Neuron (in vitro differentiated cells): Measurements from ENCODE around the gene SCD.
"Not testable (repeated sequence)": the region's sequence is repeated elsewhere in the genome, so short reads cannot be mapped to it uniquely, and the experiment has no call there.

ENCODE experiments used
- H2AFZ ChIP-seq: one replicate; pipeline ENCODE4 v1.6.1; 2013; ENCODE audit warnings: low read depth, mild to moderate bottlenecking, inconsistent platforms, low read length, moderate library complexity
- H3K27me3 ChIP-seq: one replicate; pipeline ENCODE4 v1.6.1; 2013; ENCODE audit warnings: low read length; ENCODE audit not compliant: insufficient read depth
- H3K36me3 ChIP-seq: one replicate; pipeline ENCODE4 v1.6.1; 2013; ENCODE audit warnings: low read length; ENCODE audit not compliant: insufficient read depth
- H3K4me1 ChIP-seq: one replicate; pipeline ENCODE4 v1.6.1; 2013; ENCODE audit warnings: low read length; ENCODE audit not compliant: insufficient read depth
- H3K4me3 ChIP-seq: 2 replicates; pipeline ENCODE4 v1.5.1; 2013; ENCODE audit warnings: mild to moderate bottlenecking, low read length, moderate library complexity
- H3K9me3 ChIP-seq: one replicate; pipeline ENCODE4 v1.6.1; 2013; ENCODE audit warnings: low read length

The SCD gene

DNA sequence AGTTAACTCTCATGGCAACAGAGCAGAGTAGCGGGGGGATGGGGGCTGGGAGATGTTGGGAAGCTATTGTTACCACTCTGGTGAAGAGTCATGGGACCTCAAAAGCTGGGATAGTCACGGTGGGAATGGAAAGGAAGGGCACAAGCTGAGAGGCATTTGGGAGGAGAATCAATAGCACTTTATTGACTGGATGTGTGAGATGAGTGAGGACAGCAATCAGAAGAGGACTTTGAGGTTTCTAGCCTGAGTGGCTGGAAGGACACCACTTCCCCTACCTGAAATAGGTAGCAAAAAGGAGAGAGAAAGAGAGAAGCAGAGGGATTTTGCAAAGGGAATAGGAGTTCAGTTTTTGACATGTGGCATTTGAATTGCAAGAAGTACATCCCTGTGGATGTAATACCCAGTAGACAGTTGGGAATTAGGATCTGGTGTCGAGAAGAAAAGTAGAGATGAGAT, 27.2 kb downstream of the SCD start:
- Histone ChIP-seq H3K9me3 (no peaks in the 10 kb centered on the region), H3K36me3 (no peaks in the 10 kb centered on the region), H3K4me3 (peak overlapping the region; percentile 54), H3K27me3 (no peaks in the 10 kb centered on the region), H3K4me1 (peaks cover 34% of the 10 kb centered on the region), H2AFZ (peak overlapping the region; percentile 56)

DNA sequence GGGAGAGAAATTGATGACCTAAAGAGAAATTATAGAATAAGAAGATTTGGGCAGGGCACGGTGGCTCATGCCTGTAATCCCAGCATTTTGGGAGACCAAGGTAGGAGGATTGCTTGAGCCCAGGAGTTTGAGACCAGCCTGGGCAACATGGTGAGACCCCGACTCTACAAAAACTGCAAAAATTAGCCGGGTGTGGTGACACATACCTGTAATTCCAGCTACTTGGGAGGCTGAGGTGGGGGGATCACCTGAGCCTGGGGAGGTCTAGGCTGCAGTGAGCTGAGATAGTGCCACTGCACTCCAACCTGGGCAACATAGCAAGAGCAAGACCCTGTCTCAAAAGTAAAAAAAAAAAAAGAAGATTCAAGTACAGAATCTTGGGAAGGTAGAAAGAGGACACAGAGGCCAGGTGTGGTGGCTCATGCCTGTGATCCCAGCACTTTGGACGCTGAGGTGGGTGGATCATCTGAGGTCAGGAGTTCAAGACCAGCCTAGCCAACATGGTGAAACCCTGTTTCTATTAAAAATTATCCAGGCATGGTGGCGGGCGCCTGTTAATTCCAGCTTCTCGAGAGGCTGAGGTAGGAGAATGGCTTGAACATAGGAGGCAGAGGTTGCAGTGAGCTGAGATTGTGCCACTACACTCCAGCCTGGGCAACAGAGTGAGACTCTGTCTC, 27.8 kb downstream of the SCD start:
- Histone ChIP-seq H3K4me3 (peak overlapping the region; percentile 54), H2AFZ (peak overlapping the region; percentile 56), H3K4me1 (peaks cover 34% of the 10 kb centered on the region)
- not testable (repeated sequence) for H3K27me3 ChIP-seq, H3K36me3 ChIP-seq, H3K9me3 ChIP-seq

DNA sequence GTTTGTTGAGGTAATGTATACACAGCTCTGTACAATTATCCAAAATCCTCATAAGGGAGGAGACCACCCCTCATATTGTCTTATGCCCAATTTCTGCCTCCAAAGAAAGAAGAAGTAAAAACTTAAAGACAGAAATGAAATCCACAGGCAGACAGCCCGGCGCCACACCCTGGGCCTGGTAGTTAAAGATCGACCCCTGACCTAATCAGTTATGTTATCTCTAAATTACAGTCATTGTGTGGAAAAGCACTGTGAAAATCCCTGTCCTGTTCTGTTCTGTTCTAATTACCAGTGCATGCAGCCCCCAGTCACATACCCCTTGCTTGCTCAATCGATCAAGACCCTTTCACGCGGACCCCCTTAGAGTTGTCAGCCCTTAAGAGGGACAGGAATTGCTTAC, 29.6 kb downstream of the SCD start:
- peaks cover 20% of the 10 kb centered on the region for H3K4me1 ChIP-seq
- not testable (repeated sequence) for H3K4me3 ChIP-seq, H2AFZ ChIP-seq, H3K36me3 ChIP-seq, H3K27me3 ChIP-seq, H3K9me3 ChIP-seq

DNA sequence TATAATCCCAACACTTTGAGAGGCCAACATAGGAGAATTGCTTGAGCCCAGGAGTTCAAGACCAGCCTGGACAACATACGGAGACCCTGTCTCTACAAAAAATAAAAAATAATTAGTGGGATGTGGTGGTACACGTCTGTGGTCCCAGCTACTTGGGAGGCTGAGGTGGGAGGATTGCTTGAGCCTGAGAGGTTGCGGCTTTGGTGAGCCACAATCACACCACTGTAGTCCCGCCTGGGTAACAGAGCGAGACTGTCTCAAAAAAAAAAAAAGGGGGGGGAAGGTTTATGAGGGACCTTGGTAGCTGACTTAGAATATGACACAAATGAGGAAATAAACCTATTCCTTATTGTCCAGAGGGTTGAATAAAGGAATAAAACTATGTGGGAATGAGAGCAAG, 30.8 kb downstream of the SCD start:
- Histone ChIP-seq H3K27me3 (no peaks in the 10 kb centered on the region), H3K9me3 (no peaks in the 10 kb centered on the region), H3K4me3 (no peak overlapping the region), H3K4me1 (peaks cover 11% of the 10 kb centered on the region), H3K36me3 (peaks cover 18% of the 10 kb centered on the region), H2AFZ (no peak overlapping the region)

DNA sequence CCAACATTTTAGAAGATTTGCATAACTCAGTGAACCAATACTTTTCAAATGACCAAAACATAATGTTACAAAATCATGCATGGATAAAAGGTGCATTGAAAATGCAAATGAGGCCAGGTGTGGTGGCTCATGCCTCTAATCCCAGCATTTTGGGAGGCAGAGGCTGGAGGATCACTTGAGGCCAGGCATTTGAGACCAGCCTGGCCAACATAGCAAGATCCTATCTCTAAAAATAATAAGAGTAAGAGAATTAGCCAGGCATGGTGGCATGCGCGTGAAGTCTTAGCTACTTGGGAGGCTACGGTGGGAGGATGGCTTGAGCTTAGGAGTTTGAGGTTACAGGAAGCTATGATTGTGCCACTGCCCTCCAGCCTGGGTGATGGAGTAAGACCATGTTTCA, 33.4 kb downstream of the SCD start:
- Histone ChIP-seq H3K4me3 (no peak overlapping the region), H3K27me3 (no peaks in the 10 kb centered on the region), H3K36me3 (peaks cover 25% of the 10 kb centered on the region), H3K4me1 (no peaks in the 10 kb centered on the region), H2AFZ (no peak overlapping the region), H3K9me3 (no peaks in the 10 kb centered on the region)

DNA sequence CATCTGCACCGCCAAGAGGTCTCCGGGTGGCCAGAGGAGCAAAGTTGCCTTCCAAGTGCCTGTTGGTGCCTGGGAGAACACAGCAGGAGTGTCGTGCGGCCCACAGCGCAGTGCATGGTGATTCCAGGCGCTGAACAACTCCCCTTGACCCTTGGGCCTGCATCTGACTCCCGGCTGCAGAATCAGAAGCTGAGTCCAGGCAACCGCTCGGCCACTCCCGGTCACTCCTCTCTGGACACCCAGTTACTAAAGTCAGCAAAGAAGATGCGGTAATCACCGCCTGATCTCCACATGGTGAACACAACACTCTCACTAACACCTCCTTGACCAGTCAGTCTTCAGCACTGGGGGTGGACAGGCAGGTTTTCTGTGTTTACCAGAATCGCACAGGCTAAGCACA, 35.5 kb downstream of the SCD start:
- peaks cover 27% of the 10 kb centered on the region for H3K36me3 ChIP-seq
- no peaks in the 10 kb centered on the region for H3K9me3 ChIP-seq
- no peaks in the 10 kb centered on the region for H3K4me1 ChIP-seq
- H2AFZ ChIP-seq, result no peak overlapping the region
- no peak overlapping the region for H3K4me3 ChIP-seq
- H3K27me3 ChIP-seq, result no peaks in the 10 kb centered on the region

DNA sequence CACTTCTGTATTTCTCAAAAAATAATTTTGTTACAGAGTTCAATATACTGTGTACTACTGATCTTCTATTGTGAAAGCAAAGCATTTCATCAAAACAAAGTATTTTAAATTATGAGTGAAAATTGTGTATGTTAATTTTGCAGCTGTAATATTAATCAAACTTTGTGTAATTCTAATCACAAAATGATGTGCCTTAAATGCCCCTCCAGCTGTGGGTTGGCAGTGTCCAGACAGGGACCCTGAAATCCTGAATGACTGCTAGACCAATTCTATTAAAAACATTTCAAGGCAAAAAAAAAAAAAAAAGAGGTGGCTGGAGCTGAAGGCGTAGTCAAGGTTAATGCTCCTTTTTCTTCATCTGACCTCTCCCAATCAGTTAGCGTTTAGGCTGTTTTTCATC, 36.2 kb downstream of the SCD start:
- Histone ChIP-seq H3K4me1 (no peaks in the 10 kb centered on the region), H3K9me3 (no peaks in the 10 kb centered on the region), H2AFZ (no peak overlapping the region), H3K4me3 (no peak overlapping the region), H3K27me3 (no peaks in the 10 kb centered on the region), H3K36me3 (peaks cover 32% of the 10 kb centered on the region)

DNA sequence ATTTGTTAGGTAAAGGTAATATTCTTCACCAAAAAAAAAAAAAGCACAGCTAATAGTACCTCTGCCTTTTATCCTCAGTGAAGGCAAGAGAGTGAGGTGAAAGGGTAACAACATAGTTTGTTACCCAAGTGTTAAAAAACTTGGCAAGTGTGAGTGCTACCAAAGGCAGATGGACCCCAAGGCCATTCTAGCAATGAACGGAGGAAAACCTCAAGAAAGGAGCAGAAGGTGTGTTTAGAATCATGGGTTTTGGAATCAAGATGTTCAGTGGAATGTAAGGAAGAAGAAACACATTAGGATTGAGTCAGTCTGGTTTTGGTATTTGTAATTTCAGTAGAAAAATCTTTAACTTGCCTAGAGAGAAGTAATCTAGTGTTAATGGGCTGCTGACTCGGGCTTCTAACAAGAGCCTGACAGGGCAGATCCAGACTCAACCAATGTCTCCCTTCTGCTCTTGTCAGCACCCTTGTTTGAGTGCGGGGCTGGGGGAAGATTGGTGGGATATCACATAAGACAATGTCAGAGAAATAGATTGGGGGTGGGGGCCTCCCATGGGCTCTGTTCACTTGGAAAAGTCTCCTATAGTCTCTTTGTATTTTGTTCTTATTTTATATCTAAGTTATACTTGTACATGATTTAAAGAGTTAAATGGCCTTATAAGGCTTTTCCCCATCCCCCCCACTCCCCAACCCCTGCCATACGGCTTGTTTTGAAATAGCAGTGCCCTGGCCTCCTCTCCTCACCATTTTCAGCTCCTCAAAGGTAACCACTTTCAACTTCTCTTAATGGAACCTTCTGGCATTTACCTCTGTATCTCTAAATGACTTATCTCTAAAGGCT, 44.4 kb downstream of the SCD start:
- Histone ChIP-seq H3K4me3 (no peak overlapping the region), H3K27me3 (no peaks in the 10 kb centered on the region)

DNA sequence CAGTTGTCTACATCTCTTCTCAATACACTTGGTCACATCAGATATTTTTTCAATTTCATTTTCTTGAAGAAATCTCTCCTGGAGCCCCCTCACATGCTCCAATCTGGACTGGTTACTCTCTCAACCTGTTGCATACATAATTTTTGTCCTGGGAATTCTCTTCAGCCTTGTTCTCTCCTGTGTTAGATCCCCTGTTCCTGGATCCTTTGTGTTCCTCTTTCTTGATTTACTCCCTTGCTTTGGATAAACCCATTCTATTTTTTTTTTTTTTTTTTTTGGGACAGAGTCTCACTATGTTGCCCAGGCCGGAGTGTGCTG, 45.6 kb downstream of the SCD start:
- Histone ChIP-seq H3K4me1 (no peaks in the 10 kb centered on the region), H2AFZ (no peak overlapping the region), H3K4me3 (no peak overlapping the region), H3K27me3 (no peaks in the 10 kb centered on the region), H3K9me3 (no peaks in the 10 kb centered on the region), H3K36me3 (peaks cover 7% of the 10 kb centered on the region)

More for the DNA sequence above, 44.4 kb downstream of the SCD start:
- H3K4me1 ChIP-seq, result no peaks in the 10 kb centered on the region
- H2AFZ ChIP-seq, result no peak overlapping the region
- H3K9me3 ChIP-seq, result no peaks in the 10 kb centered on the region
- H3K36me3 ChIP-seq, result peaks cover 9% of the 10 kb centered on the region

DNA sequence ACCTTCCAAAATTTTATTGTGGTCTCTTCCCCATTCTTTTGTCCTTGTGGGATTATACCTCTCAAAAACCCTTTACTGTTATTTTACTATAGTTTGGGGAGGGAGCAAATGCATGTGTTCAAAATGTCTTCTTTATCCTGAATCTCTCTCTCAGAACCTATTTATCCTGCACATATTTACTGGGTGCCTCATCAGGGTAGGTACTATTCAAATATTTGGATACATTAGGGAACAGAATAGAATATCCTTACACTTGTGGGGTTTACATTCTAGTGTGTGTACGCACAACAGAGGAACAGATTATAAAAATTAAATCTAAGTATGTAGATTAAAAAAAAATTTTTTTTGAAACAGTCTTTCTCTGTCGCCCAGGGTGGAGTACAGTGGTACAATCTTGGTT, 48.6 kb downstream of the SCD start:
- H3K4me3 ChIP-seq, result no peak overlapping the region

DNA sequence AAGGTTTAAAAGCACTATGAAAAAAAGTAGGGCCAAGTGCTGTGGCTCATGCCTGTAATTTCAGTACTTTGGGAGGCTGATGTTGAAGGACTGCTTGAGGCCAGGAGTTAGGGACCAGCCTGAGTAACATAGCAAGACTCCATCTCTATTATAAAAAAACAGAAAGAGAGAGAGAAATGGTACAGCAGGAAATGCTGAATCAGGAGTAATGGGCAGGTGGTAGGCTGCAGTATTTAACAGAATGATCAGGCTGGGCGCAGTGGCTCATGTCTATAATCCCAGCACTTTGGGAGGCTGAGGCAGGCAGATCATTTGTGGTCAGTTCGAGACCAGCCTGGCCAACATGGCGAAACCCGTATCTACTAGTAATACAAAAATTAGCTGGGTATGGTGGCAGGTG, 49.6 kb downstream of the SCD start:
- Histone ChIP-seq H3K36me3 (no peaks in the 10 kb centered on the region), H3K27me3 (no peaks in the 10 kb centered on the region), H3K9me3 (no peaks in the 10 kb centered on the region), H2AFZ (no peak overlapping the region), H3K4me1 (no peaks in the 10 kb centered on the region), H3K4me3 (no peak overlapping the region)

More for the DNA sequence above, 48.6 kb downstream of the SCD start:
- Histone ChIP-seq H2AFZ (no peak overlapping the region), H3K9me3 (no peaks in the 10 kb centered on the region), H3K36me3 (no peaks in the 10 kb centered on the region), H3K4me1 (no peaks in the 10 kb centered on the region), H3K27me3 (no peaks in the 10 kb centered on the region)

DNA sequence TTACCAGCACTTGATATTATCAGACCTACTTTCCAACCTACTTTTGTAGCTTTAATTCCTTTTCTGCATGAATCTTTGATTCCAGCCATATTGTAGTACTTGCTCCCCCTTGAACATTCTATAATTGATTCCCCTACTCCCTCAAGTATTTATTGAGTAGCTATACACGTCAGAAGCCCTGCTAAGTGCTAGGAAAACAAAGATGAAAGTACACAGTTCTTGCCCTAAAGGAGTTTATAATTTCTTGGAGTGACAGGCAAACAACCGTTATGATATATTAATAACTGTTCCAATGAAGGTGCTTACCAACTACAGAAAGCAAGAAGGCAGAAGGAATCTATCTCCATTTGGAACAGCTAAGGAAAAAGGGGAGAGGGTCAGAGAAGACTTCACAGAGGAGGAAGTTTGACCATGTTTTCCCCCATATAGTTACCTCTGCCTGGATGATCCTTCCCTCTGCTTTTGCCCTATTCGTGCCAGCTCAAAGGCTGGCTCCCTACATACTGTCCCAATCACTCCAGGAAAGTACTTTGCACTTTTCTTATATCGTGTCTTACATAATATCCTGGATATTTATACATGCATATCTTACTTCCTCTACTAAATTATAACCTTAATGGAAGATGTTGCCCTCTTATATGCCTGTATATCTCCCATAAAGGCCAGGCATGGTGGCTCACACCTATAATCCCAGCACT, 54.7 kb downstream of the SCD start:
- no peaks in the 10 kb centered on the region for H3K9me3 ChIP-seq
- H3K4me3 ChIP-seq, result no peak overlapping the region
- no peaks in the 10 kb centered on the region for H3K27me3 ChIP-seq
- H3K36me3 ChIP-seq, result no peaks in the 10 kb centered on the region
- no peak overlapping the region for H2AFZ ChIP-seq
- H3K4me1 ChIP-seq, result no peaks in the 10 kb centered on the region

DNA sequence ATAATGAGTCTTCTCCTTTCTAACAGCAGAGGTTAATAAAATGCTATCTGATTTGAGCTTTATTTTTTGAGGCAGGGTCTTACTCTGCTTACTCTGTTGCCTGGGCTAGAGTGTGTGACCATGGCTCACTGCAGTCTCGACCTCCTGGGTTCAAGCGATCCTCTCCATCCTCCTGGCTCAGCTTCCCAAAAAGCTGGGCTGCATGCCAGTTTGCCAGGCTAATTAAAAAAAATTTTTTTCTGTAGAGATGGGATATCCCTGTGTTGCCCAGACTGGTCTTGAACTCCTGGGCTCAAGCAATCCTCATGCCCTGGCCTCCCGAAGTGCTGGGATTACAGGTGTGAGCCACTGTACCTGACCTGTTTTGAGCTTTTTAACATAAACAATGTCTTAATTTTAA, 56.7 kb downstream of the SCD start:
- H3K27me3 ChIP-seq, result no peaks in the 10 kb centered on the region
- H3K9me3 ChIP-seq, result no peaks in the 10 kb centered on the region
- H3K4me3 ChIP-seq, result no peak overlapping the region
- no peaks in the 10 kb centered on the region for H3K36me3 ChIP-seq
- H3K4me1 ChIP-seq, result no peaks in the 10 kb centered on the region
- H2AFZ ChIP-seq, result no peak overlapping the region
